PC-9 (cell line): ENCODE results near the gene ITGB8. TPM values are rescaled to one million over a fixed set of nuclear protein-coding genes. Genes with fewer than 3 reads are reported as not detected.

ENCODE experiments used
- Bru-seq: library from RNA; stranded (reverse); fragments of 400-500 nt; gene quantifications from one replicate; lab custom pipeline; 2021; lab: Mats Ljungman, UMichigan
- BruChase-seq, 2 experiments: library from RNA; stranded (reverse); fragments of 400-500 nt; gene quantifications; one replicate each; lab custom pipeline; 2021; lab: Mats Ljungman, UMichigan
- BruUV-seq: library from RNA; stranded (reverse); fragments of 400-500 nt; replicated peaks from 2 replicates; lab custom pipeline; 2021; lab: Mats Ljungman, UMichigan
- CTCF ChIA-PET: fragments of 300-600 bp; sonication (Branson Sonifier 250); formaldehyde crosslinking; loops from one replicate; lab custom pipeline; 2022; ENCODE audit warnings: antibody characterized with exemption; lab: Charles Lee
- POLR2A ChIA-PET: fragments of 300-600 bp; sonication (Branson Sonifier 250); formaldehyde crosslinking; loops from one replicate; lab custom pipeline; 2022; ENCODE audit warnings: antibody characterized with exemption; ENCODE audit not compliant: unreplicated experiment; lab: Charles Lee
- DNase-seq, 2 experiments: peaks; one replicate each; pipeline versions ENCODE4 v3.0.0 to v3.0.0-alpha.2; 2015 to 2022; ENCODE audit warnings: mixed read lengths in 1 of 2
- H2AFZ ChIP-seq: fragments of 200-600 bp; sonication (generic); 2 replicates; pipeline ENCODE4 v1.8.1; 2017; ENCODE audit warnings: antibody characterized with exemption
- H3F3A ChIP-seq: fragments of 200-600 bp; sonication (generic); 2 replicates; pipeline ENCODE4 v1.8.1; 2017; ENCODE audit warnings: antibody characterized with exemption, mild to moderate bottlenecking, low read depth; ENCODE audit not compliant: insufficient read depth
- H3K27ac ChIP-seq: fragments of 200-600 bp; sonication (generic); 2 replicates; pipeline ENCODE4 v1.6.1; 2016; ENCODE audit warnings: mixed run types
- H3K27me3 ChIP-seq: fragments of 200-600 bp; sonication (generic); 2 replicates; pipeline ENCODE4 v1.6.1; 2016; ENCODE audit warnings: low read depth, mixed run types; ENCODE audit not compliant: insufficient read depth
- H3K36me3 ChIP-seq: fragments of 200-600 bp; sonication (generic); 2 replicates; pipeline ENCODE4 v1.6.1; 2016; ENCODE audit warnings: low read depth, mixed run types
- H3K4me1 ChIP-seq: fragments of 200-600 bp; sonication (generic); replicated peaks from 2 replicates; pipeline ENCODE4 v1.6.1; 2016; ENCODE audit warnings: mixed run types; ENCODE audit not compliant: insufficient read depth
- H3K4me2 ChIP-seq: fragments of 200-600 bp; sonication (generic); 2 replicates; pipeline ENCODE4 v1.6.1; 2017; ENCODE audit warnings: mixed run types
- H3K4me3 ChIP-seq: fragments of 200-600 bp; sonication (generic); 2 replicates; pipeline ENCODE4 v1.6.1; 2016; ENCODE audit warnings: mixed run types
- H3K79me2 ChIP-seq: fragments of 200-600 bp; sonication (generic); 2 replicates; pipeline ENCODE4 v1.6.1; 2017; ENCODE audit warnings: low read depth, mixed run types
- H3K9me2 ChIP-seq: fragments of 200-600 bp; sonication (generic); 2 replicates; pipeline ENCODE4 v1.8.1; 2017; ENCODE audit warnings: mild to moderate bottlenecking; ENCODE audit not compliant: insufficient read depth
- H3K9me3 ChIP-seq: fragments of 200-600 bp; sonication (generic); 2 replicates; pipeline ENCODE4 v1.8.1; 2016; ENCODE audit warnings: low read depth; ENCODE audit not compliant: insufficient read depth
- H4K20me1 ChIP-seq: fragments of 200-600 bp; sonication (generic); 2 replicates; pipeline ENCODE4 v1.8.1; 2017; ENCODE audit not compliant: insufficient read depth
- CTCF ChIP-seq: fragments of 200-600 bp; sonication (generic); conservative IDR thresholded peaks from 2 replicates; pipeline ENCODE4 v1.6.1; 2017; ENCODE audit warnings: mixed run types, antibody characterized with exemption, mild to moderate bottlenecking, moderate library complexity
- EZH2 ChIP-seq: fragments of 200-600 bp; sonication (generic); IDR thresholded peaks from 2 replicates; pipeline ENCODE4 v1.8.0; 2017; ENCODE audit warnings: antibody characterized with exemption, low read depth
- intact Hi-C: fragments of 100-400 bp; cut with micrococcal nuclease; formaldehyde crosslinking; loops from one replicate; pipeline ENCODE4 v1.10.0; 2022; ENCODE audit not compliant: unreplicated experiment
- long read RNA-seq: library from polyadenylated mRNA; stranded (forward); transcript quantifications from one replicate; pipeline ENCODE4 v2.0.0, GENCODE V29; 2022
- total RNA-seq: library from RNA; stranded (reverse); gene quantifications from 2 replicates; pipeline ENCODE4 v1.2.3, GENCODE V29; 2021

The ITGB8 gene
- total RNA-seq: 19.4 and 20.1 TPM in 2 replicates
- percentile 75 among the genes with signal in this experiment for Bru-seq, nascent RNA
- BruChase-seq, experiment 1, labeled RNA remaining after a 2-hour chase: percentile 94 among the genes with signal in this experiment
- BruChase-seq, experiment 2, labeled RNA remaining after a 6-hour chase: percentile 86 among the genes with signal in this experiment
- long read RNA-seq, partial matches to known transcripts: 4 of 12 reads
- long read RNA-seq, other reads (novel, unspliced or antisense): 6 of 12 reads

DNA sequence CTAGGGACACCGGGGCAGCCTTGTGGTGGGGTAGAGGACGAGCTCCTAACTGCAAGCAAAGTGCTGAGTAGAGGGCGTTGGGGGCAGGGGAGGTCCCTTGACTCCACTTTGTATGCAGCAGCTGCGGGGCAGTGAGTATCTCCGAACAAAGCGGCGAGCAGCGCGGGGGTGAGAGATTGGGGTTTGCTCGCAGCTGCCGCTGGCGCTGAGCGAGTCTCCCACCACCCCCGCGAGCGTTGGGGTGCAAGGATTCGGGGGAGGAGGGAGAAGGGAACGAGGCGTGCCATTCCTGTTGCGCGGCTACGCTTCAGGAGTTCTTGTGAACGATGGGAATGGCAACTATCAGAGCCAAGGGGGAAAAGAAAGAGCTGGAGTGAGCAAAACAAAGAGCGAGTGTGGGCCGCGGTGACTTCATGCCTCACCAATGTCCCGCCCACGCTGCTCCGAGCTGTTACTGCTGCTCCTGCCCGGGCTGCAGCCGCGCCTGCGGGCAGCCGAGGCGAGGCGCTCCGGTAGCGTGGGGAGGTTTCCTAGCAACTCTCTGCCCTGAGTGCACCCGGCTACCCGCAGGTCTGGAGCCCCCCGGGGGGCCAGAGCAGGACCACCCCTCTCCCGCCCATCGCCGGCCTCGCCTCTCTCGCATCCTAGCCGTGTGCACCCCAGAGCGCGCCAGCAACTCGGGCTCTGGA is at the start of gene ITGB8:
ITGB8 (plus strand) TSS at position 662 of the 689 bp plus-strand sequence. CDS start 907 bp downstream, outside the sequence.
- ChIA-PET POLR2A (interaction anchor here (0.5 to 1.3 kb wide), 11 partner anchors 17 to 1939 kb away, joined by 3 to 10 read pairs (median 4); partner anchors contain the start of gene MACC1), CTCF (interaction anchor here (0.9 to 1.4 kb wide), 2 partner anchors 268 to 582 kb away, joined by 3 to 6 read pairs; no protein-coding TSS in a partner anchor)
- Histone ChIP-seq H3K4me3 (peak within 1 kb of the TSS; percentile 63), H3K27ac (peak within 1 kb of the TSS; percentile 77), H3K27me3 (no peaks in the 10 kb centered on the region), H3K36me3 (no peaks in the 10 kb centered on the region), H3K4me1 (peaks cover 49% of the 10 kb centered on the region), H3K9me3 (no peaks in the 10 kb centered on the region; the same call in 1 of the 2 replicates), H3K4me2 (peak within 1 kb of the TSS; percentile 84), H2AFZ (peak within 1 kb of the TSS; percentile 98), H3K9me2 (no peaks in the 10 kb centered on the region), H4K20me1 (no peaks in the 10 kb centered on the region), H3K79me2 (no peaks in the 10 kb centered on the region), H3F3A (peaks cover 28% of the 10 kb centered on the region)
- intact Hi-C loops: loop anchor here (5.0 kb wide), 1 partner anchor 267 kb away; no protein-coding TSS in a partner anchor
- peak; percentile 86 to 87 for DNase-seq
- no TSS peak for BruUV-seq
- TF ChIP-seq CTCF: no peak
- no peak for TF ChIP-seq EZH2

- Histone ChIP-seq H2AFZ (no peak overlapping the region), H3F3A (peaks cover 10% of the 10 kb centered on the region; the same call in 1 of the 2 replicates), H3K79me2 (no peaks in the 10 kb centered on the region), H3K4me2 (no peak overlapping the region), H3K4me1 (no peaks in the 10 kb centered on the region; the same call in 1 of the 2 replicates), H3K27me3 (no peaks in the 10 kb centered on the region), H3K4me3 (no peak overlapping the region), H3K36me3 (no peaks in the 10 kb centered on the region), H4K20me1 (no peaks in the 10 kb centered on the region), H3K9me2 (no peaks in the 10 kb centered on the region), H3K9me3 (peaks cover 7% of the 10 kb centered on the region; the same call in 1 of the 2 replicates), H3K27ac (no peak overlapping the region)
- TF ChIP-seq EZH2: no peak
- no peak for TF ChIP-seq CTCF
- ChIA-PET POLR2A (interaction anchor here (0.5 kb wide), 1 partner anchor 221 kb away, joined by 15 read pairs; no protein-coding TSS in a partner anchor), CTCF (no interaction called here)
- no TSS peak for BruUV-seq
- intact Hi-C loops: loop anchor here (5.0 kb wide), 1 partner anchor 41 kb away; no protein-coding TSS in a partner anchor
- DNase-seq: no peak
Observed at GRCh38 chr7:20282959-20283358, 47.7 kb upstream of the ITGB8 start.

DNA sequence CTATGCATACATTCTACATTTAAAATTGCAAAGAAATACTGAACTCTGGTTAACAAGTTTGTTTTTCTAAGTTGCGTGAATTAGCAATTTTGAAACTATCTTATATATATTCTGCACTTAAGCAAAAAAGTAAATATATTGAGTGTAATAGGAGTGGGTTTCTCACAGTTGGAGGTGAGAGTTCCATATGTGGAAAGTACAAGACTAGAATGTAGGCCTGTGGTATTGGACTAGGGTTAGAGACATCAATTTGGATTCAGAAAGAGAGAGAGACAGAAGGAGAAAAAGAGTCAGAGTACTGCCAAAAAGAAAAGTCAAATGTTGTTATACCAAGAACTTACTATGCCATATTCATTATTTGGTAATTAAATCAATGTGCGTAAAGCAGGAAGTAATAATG is 47.3 kb upstream of the ITGB8 start:
- BruUV-seq: no TSS peak
- Histone ChIP-seq H3K9me3 (peaks cover 7% of the 10 kb centered on the region; the same call in 1 of the 2 replicates), H2AFZ (no peak overlapping the region), H3K4me3 (no peak overlapping the region), H3K9me2 (no peaks in the 10 kb centered on the region), H3K4me1 (no peaks in the 10 kb centered on the region; the same call in 1 of the 2 replicates), H3K4me2 (no peak overlapping the region), H4K20me1 (no peaks in the 10 kb centered on the region), H3K36me3 (no peaks in the 10 kb centered on the region), H3K79me2 (no peaks in the 10 kb centered on the region), H3F3A (peaks cover 10% of the 10 kb centered on the region; the same call in 1 of the 2 replicates), H3K27me3 (no peaks in the 10 kb centered on the region), H3K27ac (no peak overlapping the region)
- DNase-seq: no peak
- ChIA-PET CTCF (no interaction called here), POLR2A (interaction anchor here (0.5 kb wide), 1 partner anchor 221 kb away, joined by 15 read pairs; no protein-coding TSS in a partner anchor)
- no peak for TF ChIP-seq EZH2
- TF ChIP-seq CTCF: no peak
- intact Hi-C loops: loop anchor here (5.0 kb wide), 1 partner anchor 41 kb away; no protein-coding TSS in a partner anchor
